GM12878 (cell line): ENCODE measurements around the gene GNA15. TPM values are rescaled to one million over a fixed set of nuclear protein-coding genes. Genes with fewer than 3 reads are reported as not detected.

Experiments used
- ATAC-seq: fragments of 200-7000 bp; cut with Tn5 transposase; 3 replicates; pipeline ENCODE4 v1.9.1; 2020; ENCODE audit warnings: mild to moderate bottlenecking, moderate library complexity
- BruUV-seq: library from RNA; stranded (reverse); fragments of 400-500 nt; replicated peaks from 2 replicates; lab custom pipeline; 2021; lab: Mats Ljungman, UMichigan
- CTCF ChIA-PET: fragments of 300-600 bp; sonication (Branson Sonifier 250); formaldehyde crosslinking; extraction: SDS; loops from one replicate; lab custom pipeline; 2021; ENCODE audit warnings: inconsistent platforms; lab: Yijun Ruan, JAX
- POLR2A ChIA-PET: fragments of 350-600 bp; formaldehyde crosslinking; extraction: SDS; loops from one replicate; lab custom pipeline; 2021; ENCODE audit warnings: inconsistent platforms; lab: Charles Lee
- RAD21 ChIA-PET: fragments of 300-600 bp; sonication (Branson Sonifier 250); formaldehyde crosslinking; loops from one replicate; lab custom pipeline; 2023; ENCODE audit warnings: antibody characterized with exemption; ENCODE audit not compliant: unreplicated experiment; lab: Charles Lee
- SMC1A ChIA-PET: fragments of 300-600 bp; sonication (Branson Sonifier 250); formaldehyde crosslinking; loops from one replicate; lab custom pipeline; 2023; ENCODE audit not compliant: unreplicated experiment, uncharacterized antibody; lab: Charles Lee
- DNase-seq: peaks from one replicate; pipeline ENCODE4 v3.0.0-alpha.2; 2011; ENCODE audit warnings: low read depth, low spot score
- FAIRE-seq: peaks from 3 replicates; lab custom pipeline; 2011; peaks lifted over from hg19 to GRCh38; lab: Jason Lieb, UNC
- H2AFZ ChIP-seq: 2 replicates; pipeline ENCODE4 v1.6.0; 2011; ENCODE audit warnings: low read depth, low read length, control low read depth; ENCODE audit not compliant: control insufficient read depth
- H3K27ac ChIP-seq: 2 replicates; pipeline ENCODE4 v1.5.1; 2011; ENCODE audit warnings: control low read depth; ENCODE audit not compliant: control insufficient read depth, insufficient read depth
- H3K27me3 ChIP-seq, 2 experiments: replicated peaks in 1 of 2; 2 replicates each; pipeline versions ENCODE4 v1.6.0 to v1.6.1; 2011; ENCODE audit warnings: low read length in 1 of 2; ENCODE audit not compliant: control insufficient read depth in 2 of 2, insufficient read depth in 2 of 2
- H3K36me3 ChIP-seq, 2 experiments: 2 replicates each; pipeline ENCODE4 v1.5.1; 2011; ENCODE audit warnings: low read length in 1 of 2; ENCODE audit not compliant: control insufficient read depth in 2 of 2, insufficient read depth in 2 of 2
- H3K4me1 ChIP-seq: 2 replicates; pipeline ENCODE4 v1.6.1; 2011; ENCODE audit warnings: mild to moderate bottlenecking, low read length, moderate library complexity, mixed read lengths; ENCODE audit not compliant: control insufficient read depth, insufficient read depth
- H3K4me2 ChIP-seq: 2 replicates; pipeline ENCODE4 v1.6.0; 2011; ENCODE audit warnings: control low read depth; ENCODE audit not compliant: control insufficient read depth, insufficient read depth
- H3K4me3 ChIP-seq: fragments of 200-600 bp; sonication (generic); 2 replicates; pipeline ENCODE4 v1.5.1; 2016
- H3K79me2 ChIP-seq: 2 replicates; pipeline ENCODE4 v1.6.0; 2011; ENCODE audit warnings: low read length; ENCODE audit not compliant: control insufficient read depth, insufficient read depth
- H3K9ac ChIP-seq: 2 replicates; pipeline ENCODE4 v1.8.0; 2011; ENCODE audit warnings: low read length, control low read depth, mixed read lengths; ENCODE audit not compliant: control insufficient read depth, insufficient read depth
- H3K9me3 ChIP-seq: replicated peaks from 3 replicates; pipeline ENCODE4 v1.5.1; 2011; ENCODE audit warnings: mild to moderate bottlenecking, low read length; ENCODE audit not compliant: control insufficient read depth, insufficient read depth
- H4K20me1 ChIP-seq: 2 replicates; pipeline ENCODE4 v1.6.0; 2011; ENCODE audit not compliant: control insufficient read depth, insufficient read depth
- EGR1 ChIP-seq, 2 experiments: IDR thresholded peaks; 1 replicate in 1 of 2; 2 replicates in 1 of 2; pipeline ENCODE4 v1.6.1; 2011 to 2012; ENCODE audit warnings: low read depth in 2 of 2, low read length in 2 of 2, borderline replicate concordance in 1 of 2, mild to moderate bottlenecking in 1 of 2, moderate library complexity in 1 of 2
- EP300 ChIP-seq, 2 experiments: fragments of 150-350 bp in 1 of 2; IDR thresholded peaks; 2 replicates each; pipeline ENCODE4 v1.6.1; 2011 to 2012; ENCODE audit warnings: low read depth in 2 of 2, low read length in 2 of 2, borderline replicate concordance in 1 of 2, improper control_type of control experiment in 1 of 2, inconsistent platforms in 1 of 2; ENCODE audit not compliant: control insufficient read depth in 1 of 2
- POLR2AphosphoS5 ChIP-seq: IDR thresholded peaks from 2 replicates; pipeline ENCODE4 v1.6.1; 2011; ENCODE audit warnings: mild to moderate bottlenecking, low read length, inconsistent platforms
- RAD51 ChIP-seq: fragments of 450-650 bp; IDR thresholded peaks from 2 replicates; pipeline ENCODE4 v1.6.1; 2016; ENCODE audit warnings: moderate library complexity, mild to moderate bottlenecking, inconsistent platforms
- RELA ChIP-seq: fragments of 450-650 bp; IDR thresholded peaks from 2 replicates; pipeline ENCODE4 v1.8.0; 2014; ENCODE audit warnings: borderline replicate concordance; ENCODE audit not compliant: partially characterized antibody
- WGBS: methylation state at CpG from one replicate; pipeline ENCODE4 v1.1.6; 2016; ENCODE audit warnings: low lambda C conversion rate; ENCODE audit not compliant: insufficient replicate concordance, insufficient coverage; ENCODE audit errors: missing lambda C conversion rate; 5-methylcytosine and 5-hydroxymethylcytosine counted together
- in situ Hi-C: fragments of 300-500 bp; cut with MboI; formaldehyde crosslinking; loops from 9 replicates; pipeline ENCODE4 v1.14.3; 2018; ENCODE audit warnings: mixed read lengths
- intact Hi-C: fragments of 100-400 bp; cut with micrococcal nuclease; formaldehyde crosslinking; loops from one replicate; pipeline ENCODE4 v1.14.2; 2022; ENCODE audit not compliant: unreplicated experiment
- polyA plus RNA-seq, 11 experiments: library from polyadenylated mRNA; depleted of rRNA in 4 of 11; unstranded in 6 of 11; stranded (reverse) in 5 of 11; fragments of >200 nt; fragmentation: Nextera tagmentation in 4 of 11; fragmentation: Illumina TruSeq in 1 of 11; extraction: Ambion mirVana in 4 of 11; extraction: Trizol in 1 of 11; gene quantifications; 1 replicate in 1 of 11; 2 replicates in 10 of 11; pipeline versions ENCODE4 v1.2.1 to v1.2.3, GENCODE V29; 2011 to 2016; ENCODE audit warnings: inconsistent platforms in 2 of 11, missing spikeins in 2 of 11, low read depth in 1 of 11
- total RNA-seq, 4 experiments: library from RNA; depleted of rRNA in 3 of 4; stranded (reverse); fragments of >200 nt in 3 of 4; fragmentation: Illumina TruSeq in 1 of 4; extraction: Trizol in 1 of 4; gene quantifications; 2 replicates each; pipeline versions ENCODE4 v1.2.1 to v1.2.3, GENCODE V29; 2013 to 2021
- TF ChIP-seq, protein P1 (sequence below): IDR thresholded peaks from 2 replicates; pipeline ENCODE4 v1.6.1; 2012; ENCODE audit warnings: low read depth, low read length, improper control_type of control experiment
- TF ChIP-seq, protein P2 (sequence below): fragments of 450-650 bp; IDR thresholded peaks from 2 replicates; pipeline ENCODE4 v1.6.1; 2014; ENCODE audit warnings: mild to moderate bottlenecking
- TF ChIP-seq, protein P3 (sequence below): IDR thresholded peaks from 2 replicates; pipeline ENCODE4 v1.6.1; 2011; ENCODE audit warnings: borderline replicate concordance, low read depth, mild to moderate bottlenecking, moderate library complexity, mixed read lengths, low read length; ENCODE audit not compliant: insufficient read depth; ENCODE audit errors: extremely low read length
- TF ChIP-seq, protein P4 (sequence below): fragments of 150-350 bp; IDR thresholded peaks from 2 replicates; pipeline ENCODE4 v1.6.1; 2016; ENCODE audit warnings: low read depth, low read length
- TF ChIP-seq, protein P5 (sequence below), 3 experiments: IDR thresholded peaks in 2 of 3; conservative IDR thresholded peaks in 1 of 3; 2 replicates each; pipeline ENCODE4 v1.5.1; 2011; ENCODE audit warnings: low read depth in 3 of 3, low read length in 3 of 3, mild to moderate bottlenecking in 3 of 3, control low read depth in 2 of 3, moderate library complexity in 2 of 3, inconsistent platforms in 1 of 3, mixed read lengths in 1 of 3; ENCODE audit not compliant: control insufficient read depth in 2 of 3, insufficient read depth in 1 of 3; ENCODE audit errors: extremely low read depth in 1 of 3

The GNA15 gene
- total and polyA plus RNA-seq, 10 of the 15 experiments (the other 5 are each of a cell fraction or from before 2014, with no cell fraction given): 0.42 to 18.0 (median 9.4) TPM

DNA sequence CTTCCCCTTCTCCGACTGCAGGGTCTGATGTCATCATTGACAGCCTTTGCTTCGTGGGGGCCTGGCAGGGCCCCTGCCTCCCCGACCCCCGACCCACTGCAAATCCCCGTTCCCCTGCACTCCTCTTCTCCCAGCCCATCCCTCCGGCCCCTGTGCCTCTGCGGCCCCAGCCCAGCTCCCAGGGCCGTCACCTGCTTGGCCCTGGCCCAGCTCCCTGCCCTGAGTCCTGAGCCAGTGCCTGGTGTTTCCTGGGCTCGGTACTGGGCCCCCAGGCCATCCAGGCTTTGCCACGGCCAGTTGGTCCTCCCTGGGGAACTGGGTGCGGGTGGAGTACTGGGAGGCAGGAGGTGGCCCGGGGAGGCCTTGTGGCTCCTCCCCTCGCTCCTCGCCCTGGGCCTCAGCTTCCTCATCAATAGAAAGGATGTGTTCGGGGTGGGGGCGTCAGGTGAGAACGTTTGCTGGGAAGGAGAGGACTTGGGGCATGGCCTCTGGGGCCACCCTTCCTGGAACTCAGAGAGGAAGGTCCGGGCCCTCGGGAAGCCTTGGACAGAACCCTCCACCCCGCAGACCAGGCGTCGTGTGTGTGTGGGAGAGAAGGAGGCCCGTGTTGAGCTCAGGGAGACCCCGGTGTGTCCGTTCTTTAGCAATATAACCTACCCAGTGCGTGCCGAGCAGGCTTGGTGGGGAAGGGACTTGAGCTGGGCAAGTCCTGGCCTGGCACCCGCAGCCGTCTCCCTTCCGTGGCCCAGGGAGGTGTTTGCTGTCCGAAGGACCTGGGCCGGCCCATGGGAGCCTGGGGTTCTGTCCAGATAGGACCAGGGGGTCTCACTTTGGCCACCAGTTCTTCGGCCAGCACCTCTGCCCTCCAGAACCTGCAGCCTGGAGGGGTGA lies 72.7 kb downstream of the GNA15 start:
- no peaks in the 10 kb centered on the region for H3K9me3 ChIP-seq
- FAIRE-seq (no peak), DNase-seq (no peak), ATAC-seq (no peak)
- H3K4me3 ChIP-seq: no peak overlapping the region
- in situ Hi-C loops (no loop called here), intact Hi-C loops (no loop called here)
- WGBS: 86% methylated on average over 26 of the region's 33 CpGs
- SMC1A ChIA-PET: no interaction called here
- RAD21 ChIA-PET: no interaction called here
- H3K4me2 ChIP-seq: no peak overlapping the region
- no peak overlapping the region for H2AFZ ChIP-seq
- peaks cover 0 to 12% of the 10 kb centered on the region in 2 experiments; a peak in 2 of 4 replicates for H3K36me3 ChIP-seq
- BruUV-seq: no TSS peak
- H3K27me3 ChIP-seq: no peaks in the 10 kb centered on the region
- POLR2A ChIA-PET: interaction anchor here (0.6 kb wide), 1 partner anchor 37 kb away, joined by 3 read pairs; no protein-coding TSS in a partner anchor
- TF ChIP-seq EGR1 (IDR thresholded peaks at IDR 0.05; ENCODE audit: borderline replicate concordance in 1 of 2, low read depth in 2 of 2, low read length in 2 of 2): no peak
- TF ChIP-seq, protein P1, sequence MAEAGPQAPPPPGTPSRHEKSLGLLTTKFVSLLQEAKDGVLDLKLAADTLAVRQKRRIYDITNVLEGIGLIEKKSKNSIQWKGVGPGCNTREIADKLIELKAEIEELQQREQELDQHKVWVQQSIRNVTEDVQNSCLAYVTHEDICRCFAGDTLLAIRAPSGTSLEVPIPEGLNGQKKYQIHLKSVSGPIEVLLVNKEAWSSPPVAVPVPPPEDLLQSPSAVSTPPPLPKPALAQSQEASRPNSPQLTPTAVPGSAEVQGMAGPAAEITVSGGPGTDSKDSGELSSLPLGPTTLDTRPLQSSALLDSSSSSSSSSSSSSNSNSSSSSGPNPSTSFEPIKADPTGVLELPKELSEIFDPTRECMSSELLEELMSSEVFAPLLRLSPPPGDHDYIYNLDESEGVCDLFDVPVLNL: no peak
- TF ChIP-seq, protein P2, sequence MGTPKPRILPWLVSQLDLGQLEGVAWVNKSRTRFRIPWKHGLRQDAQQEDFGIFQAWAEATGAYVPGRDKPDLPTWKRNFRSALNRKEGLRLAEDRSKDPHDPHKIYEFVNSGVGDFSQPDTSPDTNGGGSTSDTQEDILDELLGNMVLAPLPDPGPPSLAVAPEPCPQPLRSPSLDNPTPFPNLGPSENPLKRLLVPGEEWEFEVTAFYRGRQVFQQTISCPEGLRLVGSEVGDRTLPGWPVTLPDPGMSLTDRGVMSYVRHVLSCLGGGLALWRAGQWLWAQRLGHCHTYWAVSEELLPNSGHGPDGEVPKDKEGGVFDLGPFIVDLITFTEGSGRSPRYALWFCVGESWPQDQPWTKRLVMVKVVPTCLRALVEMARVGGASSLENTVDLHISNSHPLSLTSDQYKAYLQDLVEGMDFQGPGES: no peak
- TF ChIP-seq POLR2AphosphoS5: no peak
- TF ChIP-seq RELA: no peak
- TF ChIP-seq, protein P3, sequence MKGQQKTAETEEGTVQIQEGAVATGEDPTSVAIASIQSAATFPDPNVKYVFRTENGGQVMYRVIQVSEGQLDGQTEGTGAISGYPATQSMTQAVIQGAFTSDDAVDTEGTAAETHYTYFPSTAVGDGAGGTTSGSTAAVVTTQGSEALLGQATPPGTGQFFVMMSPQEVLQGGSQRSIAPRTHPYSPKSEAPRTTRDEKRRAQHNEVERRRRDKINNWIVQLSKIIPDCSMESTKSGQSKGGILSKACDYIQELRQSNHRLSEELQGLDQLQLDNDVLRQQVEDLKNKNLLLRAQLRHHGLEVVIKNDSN: no peak
- TF ChIP-seq, protein P4, sequence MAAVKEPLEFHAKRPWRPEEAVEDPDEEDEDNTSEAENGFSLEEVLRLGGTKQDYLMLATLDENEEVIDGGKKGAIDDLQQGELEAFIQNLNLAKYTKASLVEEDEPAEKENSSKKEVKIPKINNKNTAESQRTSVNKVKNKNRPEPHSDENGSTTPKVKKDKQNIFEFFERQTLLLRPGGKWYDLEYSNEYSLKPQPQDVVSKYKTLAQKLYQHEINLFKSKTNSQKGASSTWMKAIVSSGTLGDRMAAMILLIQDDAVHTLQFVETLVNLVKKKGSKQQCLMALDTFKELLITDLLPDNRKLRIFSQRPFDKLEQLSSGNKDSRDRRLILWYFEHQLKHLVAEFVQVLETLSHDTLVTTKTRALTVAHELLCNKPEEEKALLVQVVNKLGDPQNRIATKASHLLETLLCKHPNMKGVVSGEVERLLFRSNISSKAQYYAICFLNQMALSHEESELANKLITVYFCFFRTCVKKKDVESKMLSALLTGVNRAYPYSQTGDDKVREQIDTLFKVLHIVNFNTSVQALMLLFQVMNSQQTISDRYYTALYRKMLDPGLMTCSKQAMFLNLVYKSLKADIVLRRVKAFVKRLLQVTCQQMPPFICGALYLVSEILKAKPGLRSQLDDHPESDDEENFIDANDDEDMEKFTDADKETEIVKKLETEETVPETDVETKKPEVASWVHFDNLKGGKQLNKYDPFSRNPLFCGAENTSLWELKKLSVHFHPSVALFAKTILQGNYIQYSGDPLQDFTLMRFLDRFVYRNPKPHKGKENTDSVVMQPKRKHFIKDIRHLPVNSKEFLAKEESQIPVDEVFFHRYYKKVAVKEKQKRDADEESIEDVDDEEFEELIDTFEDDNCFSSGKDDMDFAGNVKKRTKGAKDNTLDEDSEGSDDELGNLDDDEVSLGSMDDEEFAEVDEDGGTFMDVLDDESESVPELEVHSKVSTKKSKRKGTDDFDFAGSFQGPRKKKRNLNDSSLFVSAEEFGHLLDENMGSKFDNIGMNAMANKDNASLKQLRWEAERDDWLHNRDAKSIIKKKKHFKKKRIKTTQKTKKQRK: no peak
- TF ChIP-seq RAD51: no peak
- TF ChIP-seq EP300 (IDR thresholded peaks at IDR 0.05; ENCODE audit: borderline replicate concordance in 1 of 2, control insufficient read depth in 1 of 2, low read depth in 2 of 2, low read length in 2 of 2): no peak
- TF ChIP-seq, protein P5, sequence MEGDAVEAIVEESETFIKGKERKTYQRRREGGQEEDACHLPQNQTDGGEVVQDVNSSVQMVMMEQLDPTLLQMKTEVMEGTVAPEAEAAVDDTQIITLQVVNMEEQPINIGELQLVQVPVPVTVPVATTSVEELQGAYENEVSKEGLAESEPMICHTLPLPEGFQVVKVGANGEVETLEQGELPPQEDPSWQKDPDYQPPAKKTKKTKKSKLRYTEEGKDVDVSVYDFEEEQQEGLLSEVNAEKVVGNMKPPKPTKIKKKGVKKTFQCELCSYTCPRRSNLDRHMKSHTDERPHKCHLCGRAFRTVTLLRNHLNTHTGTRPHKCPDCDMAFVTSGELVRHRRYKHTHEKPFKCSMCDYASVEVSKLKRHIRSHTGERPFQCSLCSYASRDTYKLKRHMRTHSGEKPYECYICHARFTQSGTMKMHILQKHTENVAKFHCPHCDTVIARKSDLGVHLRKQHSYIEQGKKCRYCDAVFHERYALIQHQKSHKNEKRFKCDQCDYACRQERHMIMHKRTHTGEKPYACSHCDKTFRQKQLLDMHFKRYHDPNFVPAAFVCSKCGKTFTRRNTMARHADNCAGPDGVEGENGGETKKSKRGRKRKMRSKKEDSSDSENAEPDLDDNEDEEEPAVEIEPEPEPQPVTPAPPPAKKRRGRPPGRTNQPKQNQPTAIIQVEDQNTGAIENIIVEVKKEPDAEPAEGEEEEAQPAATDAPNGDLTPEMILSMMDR (IDR thresholded peaks at IDR 0.05 in 2 of 3, conservative IDR thresholded peaks at IDR 0.05 in 1 of 3; ENCODE audit: control insufficient read depth in 2 of 3, extremely low read depth in 1 of 3, insufficient read depth in 1 of 3, low read depth in 3 of 3, low read length in 3 of 3): no peak
- no peak overlapping the region for H3K9ac ChIP-seq
- CTCF ChIA-PET: interaction anchor here (3.3 kb wide), 1 partner anchor 257 kb away, joined by 11 read pairs; no protein-coding TSS in a partner anchor
- H3K79me2 ChIP-seq: no peaks in the 10 kb centered on the region
- no peak overlapping the region for H3K27ac ChIP-seq
- no peaks in the 10 kb centered on the region for H3K4me1 ChIP-seq
- no peaks in the 10 kb centered on the region for H4K20me1 ChIP-seq
